Neural cell (in vitro differentiated cells): ENCODE results near the gene TMEM174. TPM values are rescaled to one million over a fixed set of nuclear protein-coding genes. Genes with fewer than 3 reads are reported as not detected.

Source experiments
- H2AFZ ChIP-seq: fragments of 200-600, 300-800 bp; sonication (generic), shearing (Covaris generic); 2 replicates; pipeline ENCODE4 v1.6.0; 2014; ENCODE audit warnings: low read depth, mild to moderate bottlenecking, antibody characterized with exemption, low read length, moderate library complexity
- H3F3A ChIP-seq: fragments of 200-600 bp; shearing (Covaris generic); 2 replicates; pipeline ENCODE4 v1.6.1; 2016; ENCODE audit warnings: mild to moderate bottlenecking, moderate library complexity, mixed read lengths, antibody characterized with exemption, low read length; ENCODE audit not compliant: insufficient read depth, poor library complexity, severe bottlenecking
- H3K27ac ChIP-seq: fragments of 200-600, 300-800 bp; sonication (generic), shearing (Covaris generic); 2 replicates; pipeline ENCODE4 v1.5.1; 2014; ENCODE audit warnings: mild to moderate bottlenecking, low read length, moderate library complexity
- H3K27me3 ChIP-seq: fragments of 300-800, 200-600 bp; sonication (generic), shearing (Covaris generic); 2 replicates; pipeline ENCODE4 v1.6.0; 2014; ENCODE audit warnings: mild to moderate bottlenecking, low read depth, low read length, moderate library complexity; ENCODE audit not compliant: insufficient read depth
- H3K36me3 ChIP-seq: fragments of 300-800, 200-600 bp; sonication (generic), shearing (Covaris generic); 2 replicates; pipeline ENCODE4 v1.5.1; 2014; ENCODE audit warnings: mild to moderate bottlenecking, antibody characterized with exemption, low read length, moderate library complexity; ENCODE audit not compliant: insufficient read depth
- H3K4me2 ChIP-seq: fragments of 300-800, 200-600 bp; sonication (generic), shearing (Covaris generic); 2 replicates; pipeline ENCODE4 v1.6.0; 2014; ENCODE audit warnings: mild to moderate bottlenecking, low read length
- H3K4me3 ChIP-seq: fragments of 300-800, 200-600 bp; sonication (generic), shearing (Covaris generic); 2 replicates; pipeline ENCODE4 v1.5.1; 2014; ENCODE audit warnings: mild to moderate bottlenecking, low read length, moderate library complexity
- H3K79me2 ChIP-seq: fragments of 200-600 bp; shearing (Covaris generic); replicated peaks from 2 replicates; pipeline ENCODE4 v1.6.0; 2014; ENCODE audit warnings: mild to moderate bottlenecking, low read length, moderate library complexity; ENCODE audit not compliant: insufficient read depth
- H3K9ac ChIP-seq: fragments of 300-800, 200-600 bp; sonication (generic), shearing (Covaris generic); 2 replicates; pipeline ENCODE4 v1.6.1; 2016; ENCODE audit warnings: mild to moderate bottlenecking, low read length, mixed read lengths
- H3K9me2 ChIP-seq: fragments of 200-600 bp; shearing (Covaris generic); 2 replicates; pipeline ENCODE4 v1.6.1; 2016; ENCODE audit warnings: mild to moderate bottlenecking, low read length, mixed read lengths; ENCODE audit not compliant: insufficient read depth
- H3K9me3 ChIP-seq: fragments of 200-600, 300-800 bp; sonication (generic), shearing (Covaris generic); 2 replicates; pipeline ENCODE4 v1.6.1; 2016; ENCODE audit warnings: mild to moderate bottlenecking, mixed run types, low read length, moderate library complexity, mixed read lengths
- H4K20me1 ChIP-seq: fragments of 200-600 bp; shearing (Covaris generic); 2 replicates; pipeline ENCODE4 v1.6.1; 2016; ENCODE audit warnings: mild to moderate bottlenecking, mixed run types; ENCODE audit not compliant: insufficient read depth
- EP300 ChIP-seq: fragments of 450-650 bp; conservative IDR thresholded peaks from 2 replicates; pipeline ENCODE4 v1.6.1; 2014; ENCODE audit warnings: antibody characterized with exemption, mild to moderate bottlenecking, moderate library complexity; ENCODE audit not compliant: poor library complexity, severe bottlenecking
- EZH2 ChIP-seq: fragments of 200-600, 300-800 bp; shearing (Covaris generic), sonication (generic); IDR thresholded peaks from 2 replicates; pipeline ENCODE4 v1.6.1; 2014; ENCODE audit warnings: antibody characterized with exemption, low read length, borderline replicate concordance, mild to moderate bottlenecking; ENCODE audit not compliant: insufficient read depth, poor library complexity, severe bottlenecking
- MXI1 ChIP-seq: fragments of 450-650 bp; conservative IDR thresholded peaks from 2 replicates; pipeline ENCODE4 v1.6.1; 2014; ENCODE audit warnings: antibody characterized with exemption, mild to moderate bottlenecking; ENCODE audit not compliant: poor library complexity, severe bottlenecking
- POLR2AphosphoS5 ChIP-seq: IDR thresholded peaks from 2 replicates; pipeline ENCODE4 v1.6.1; 2012
- RAD21 ChIP-seq: fragments of 450-650 bp; conservative IDR thresholded peaks from 2 replicates; pipeline ENCODE4 v1.6.1; 2014; ENCODE audit warnings: antibody characterized with exemption, mild to moderate bottlenecking, moderate library complexity
- SMC3 ChIP-seq: fragments of 450-650 bp; conservative IDR thresholded peaks from 2 replicates; pipeline ENCODE4 v1.6.1; 2014; ENCODE audit warnings: antibody characterized with exemption, mild to moderate bottlenecking, moderate library complexity; ENCODE audit not compliant: poor library complexity
- TAF1 ChIP-seq: IDR thresholded peaks from 2 replicates; pipeline ENCODE4 v1.6.1; 2012; ENCODE audit warnings: low read depth
- polyA plus RNA-seq: library from polyadenylated mRNA; depleted of rRNA; stranded (reverse); fragments of >200 nt; gene quantifications from 2 replicates; pipeline ENCODE4 v1.2.3, GENCODE V29; 2014
- TF ChIP-seq, protein P1 (sequence below): fragments of 450-650 bp; IDR thresholded peaks from 2 replicates; pipeline ENCODE4 v1.5.1; 2014; ENCODE audit warnings: antibody characterized with exemption, mild to moderate bottlenecking, moderate library complexity; ENCODE audit not compliant: poor library complexity, severe bottlenecking
- TF ChIP-seq, protein P2 (sequence below): IDR thresholded peaks from 2 replicates; pipeline ENCODE4 v1.6.1; 2012; ENCODE audit warnings: borderline replicate concordance

TMEM174 gene
- polyA plus RNA-seq, 1 donor from 2014 or later = not detected

DNA sequence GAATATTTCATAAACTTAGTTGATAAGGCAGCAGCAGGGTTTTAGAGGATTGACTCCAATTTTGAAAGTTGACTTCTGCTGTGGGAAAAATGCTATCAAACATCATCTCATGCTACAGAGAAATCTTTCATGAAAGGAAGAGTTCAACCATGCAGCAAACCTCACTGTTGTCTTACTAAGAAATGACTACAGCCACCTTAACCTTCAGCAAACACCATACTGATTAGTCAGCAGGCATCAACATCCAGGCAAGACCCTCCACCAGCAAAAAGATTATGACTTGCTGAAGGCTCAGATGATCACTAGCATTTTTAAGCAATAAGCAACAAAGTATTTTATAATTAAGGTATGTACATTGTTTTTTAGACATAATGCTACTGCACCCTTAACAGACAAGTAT lies 7.6 kb downstream of the TMEM174 start:
- Histone ChIP-seq H3K27ac (no peak overlapping the region), H4K20me1 (no peaks in the 10 kb centered on the region), H3K79me2 (no peaks in the 10 kb centered on the region), H3K4me3 (no peak overlapping the region), H3K9me2 (no peaks in the 10 kb centered on the region), H3K27me3 (no peaks in the 10 kb centered on the region), H3K36me3 (no peaks in the 10 kb centered on the region), H3K9me3 (no peaks in the 10 kb centered on the region), H3K4me2 (no peak overlapping the region), H3K9ac (no peak overlapping the region), H2AFZ (no peak overlapping the region), H3F3A (no peaks in the 10 kb centered on the region)
- TF ChIP-seq EP300 (no peak), SMC3 (no peak), TAF1 (no peak), EZH2 (no peak), RAD21 (no peak), POLR2AphosphoS5 (no peak), MXI1 (no peak)
- TF ChIP-seq, protein P1, sequence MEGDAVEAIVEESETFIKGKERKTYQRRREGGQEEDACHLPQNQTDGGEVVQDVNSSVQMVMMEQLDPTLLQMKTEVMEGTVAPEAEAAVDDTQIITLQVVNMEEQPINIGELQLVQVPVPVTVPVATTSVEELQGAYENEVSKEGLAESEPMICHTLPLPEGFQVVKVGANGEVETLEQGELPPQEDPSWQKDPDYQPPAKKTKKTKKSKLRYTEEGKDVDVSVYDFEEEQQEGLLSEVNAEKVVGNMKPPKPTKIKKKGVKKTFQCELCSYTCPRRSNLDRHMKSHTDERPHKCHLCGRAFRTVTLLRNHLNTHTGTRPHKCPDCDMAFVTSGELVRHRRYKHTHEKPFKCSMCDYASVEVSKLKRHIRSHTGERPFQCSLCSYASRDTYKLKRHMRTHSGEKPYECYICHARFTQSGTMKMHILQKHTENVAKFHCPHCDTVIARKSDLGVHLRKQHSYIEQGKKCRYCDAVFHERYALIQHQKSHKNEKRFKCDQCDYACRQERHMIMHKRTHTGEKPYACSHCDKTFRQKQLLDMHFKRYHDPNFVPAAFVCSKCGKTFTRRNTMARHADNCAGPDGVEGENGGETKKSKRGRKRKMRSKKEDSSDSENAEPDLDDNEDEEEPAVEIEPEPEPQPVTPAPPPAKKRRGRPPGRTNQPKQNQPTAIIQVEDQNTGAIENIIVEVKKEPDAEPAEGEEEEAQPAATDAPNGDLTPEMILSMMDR = no peak
- TF ChIP-seq, protein P2, sequence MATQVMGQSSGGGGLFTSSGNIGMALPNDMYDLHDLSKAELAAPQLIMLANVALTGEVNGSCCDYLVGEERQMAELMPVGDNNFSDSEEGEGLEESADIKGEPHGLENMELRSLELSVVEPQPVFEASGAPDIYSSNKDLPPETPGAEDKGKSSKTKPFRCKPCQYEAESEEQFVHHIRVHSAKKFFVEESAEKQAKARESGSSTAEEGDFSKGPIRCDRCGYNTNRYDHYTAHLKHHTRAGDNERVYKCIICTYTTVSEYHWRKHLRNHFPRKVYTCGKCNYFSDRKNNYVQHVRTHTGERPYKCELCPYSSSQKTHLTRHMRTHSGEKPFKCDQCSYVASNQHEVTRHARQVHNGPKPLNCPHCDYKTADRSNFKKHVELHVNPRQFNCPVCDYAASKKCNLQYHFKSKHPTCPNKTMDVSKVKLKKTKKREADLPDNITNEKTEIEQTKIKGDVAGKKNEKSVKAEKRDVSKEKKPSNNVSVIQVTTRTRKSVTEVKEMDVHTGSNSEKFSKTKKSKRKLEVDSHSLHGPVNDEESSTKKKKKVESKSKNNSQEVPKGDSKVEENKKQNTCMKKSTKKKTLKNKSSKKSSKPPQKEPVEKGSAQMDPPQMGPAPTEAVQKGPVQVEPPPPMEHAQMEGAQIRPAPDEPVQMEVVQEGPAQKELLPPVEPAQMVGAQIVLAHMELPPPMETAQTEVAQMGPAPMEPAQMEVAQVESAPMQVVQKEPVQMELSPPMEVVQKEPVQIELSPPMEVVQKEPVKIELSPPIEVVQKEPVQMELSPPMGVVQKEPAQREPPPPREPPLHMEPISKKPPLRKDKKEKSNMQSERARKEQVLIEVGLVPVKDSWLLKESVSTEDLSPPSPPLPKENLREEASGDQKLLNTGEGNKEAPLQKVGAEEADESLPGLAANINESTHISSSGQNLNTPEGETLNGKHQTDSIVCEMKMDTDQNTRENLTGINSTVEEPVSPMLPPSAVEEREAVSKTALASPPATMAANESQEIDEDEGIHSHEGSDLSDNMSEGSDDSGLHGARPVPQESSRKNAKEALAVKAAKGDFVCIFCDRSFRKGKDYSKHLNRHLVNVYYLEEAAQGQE = no peak

DNA sequence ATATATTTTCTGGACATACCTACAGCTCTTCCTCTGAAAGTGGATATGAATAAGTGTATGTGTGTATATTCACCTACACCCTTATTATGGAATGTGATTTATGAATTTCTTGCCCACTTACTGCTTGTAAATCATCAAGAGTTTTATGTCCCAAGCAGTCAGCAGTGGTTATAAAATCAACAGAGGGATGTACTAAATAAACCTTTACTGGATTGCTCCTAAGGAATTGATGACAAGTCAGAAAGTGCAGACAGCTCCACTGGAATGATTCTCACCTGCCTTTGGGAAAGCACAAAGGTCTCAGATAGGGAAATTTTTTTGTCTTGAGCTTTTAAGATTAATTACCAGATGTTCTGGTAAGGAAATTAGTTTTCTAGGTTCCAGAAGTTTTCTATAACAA lies 9.3 kb downstream of the TMEM174 start:
- H3K9ac ChIP-seq = no peak overlapping the region
- no peaks in the 10 kb centered on the region for H3K36me3 ChIP-seq
- H3F3A ChIP-seq = no peaks in the 10 kb centered on the region
- H4K20me1 ChIP-seq = no peaks in the 10 kb centered on the region
- H2AFZ ChIP-seq = no peak overlapping the region
- no peaks in the 10 kb centered on the region for H3K9me2 ChIP-seq
- no peak overlapping the region for H3K4me2 ChIP-seq
- TF ChIP-seq TAF1 (no peak), MXI1 (no peak)
- no peaks in the 10 kb centered on the region for H3K79me2 ChIP-seq
- no peak overlapping the region for H3K4me3 ChIP-seq
- H3K9me3 ChIP-seq = no peaks in the 10 kb centered on the region
- no peaks in the 10 kb centered on the region for H3K27me3 ChIP-seq
- H3K27ac ChIP-seq = no peak overlapping the region

DNA sequence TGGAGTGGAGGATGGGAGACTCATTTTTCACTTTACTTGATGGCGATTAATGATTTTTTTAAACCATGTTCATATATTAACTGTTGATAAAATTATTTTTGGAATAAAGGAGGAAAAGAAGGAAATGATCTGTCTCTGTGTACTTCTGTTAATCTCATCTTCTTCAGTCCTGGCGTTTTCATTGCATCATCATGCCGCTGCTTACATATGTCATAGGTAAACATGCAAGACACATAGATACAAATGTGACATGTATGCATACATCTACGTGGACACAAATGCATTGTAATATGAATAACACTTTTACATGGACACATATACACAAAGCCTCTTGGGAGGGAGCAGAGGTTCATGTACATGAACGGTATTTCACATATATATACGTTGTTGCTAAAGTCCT lies 10.0 kb downstream of the TMEM174 start:
- no peak overlapping the region for H3K4me3 ChIP-seq
- no peaks in the 10 kb centered on the region for H3K9me3 ChIP-seq
- H3K79me2 ChIP-seq = no peaks in the 10 kb centered on the region
- H3K36me3 ChIP-seq = no peaks in the 10 kb centered on the region
- H3F3A ChIP-seq = no peaks in the 10 kb centered on the region
- no peaks in the 10 kb centered on the region for H4K20me1 ChIP-seq
- no peak overlapping the region for H3K4me2 ChIP-seq
- no peaks in the 10 kb centered on the region for H3K27me3 ChIP-seq
- TF ChIP-seq MXI1 (no peak), RAD21 (no peak), TAF1 (no peak)
- H3K9me2 ChIP-seq = no peaks in the 10 kb centered on the region
- H3K9ac ChIP-seq = no peak overlapping the region
- no peak overlapping the region for H3K27ac ChIP-seq
- no peak overlapping the region for H2AFZ ChIP-seq
